Measurements from ENCODE around the gene TTC27.

GRCh38 chr2:32718752-32719151 lies 90.9 kb downstream of the TTC27 start:
- TF ChIP-seq POLR2A (IDR thresholded peaks at IDR 0.05) (no peak), CTCF (IDR thresholded peaks at IDR 0.05) (no peak), POLR2AphosphoS5 (IDR thresholded peaks at IDR 0.05) (no peak), EP300 (IDR thresholded peaks at IDR 0.05) (no peak)
